T-helper 9 cell (primary cell): ENCODE measurements around the gene ZRANB1.
"Not testable (repeated sequence)": the region's sequence is repeated elsewhere in the genome, so short reads cannot be mapped to it uniquely, and the experiment has no call there.

Experiments
- DNase-seq: peaks from one replicate; pipeline ENCODE4 v3.0.0-alpha.2; 2020
- total RNA-seq, 2 donors: gene quantifications; one replicate each; lab custom pipeline; 2026; lab: John Stamatoyannopoulos, UW

Gene ZRANB1
- 69.7 to 94.3 reads per million in 2 donors for total RNA-seq

DNA sequence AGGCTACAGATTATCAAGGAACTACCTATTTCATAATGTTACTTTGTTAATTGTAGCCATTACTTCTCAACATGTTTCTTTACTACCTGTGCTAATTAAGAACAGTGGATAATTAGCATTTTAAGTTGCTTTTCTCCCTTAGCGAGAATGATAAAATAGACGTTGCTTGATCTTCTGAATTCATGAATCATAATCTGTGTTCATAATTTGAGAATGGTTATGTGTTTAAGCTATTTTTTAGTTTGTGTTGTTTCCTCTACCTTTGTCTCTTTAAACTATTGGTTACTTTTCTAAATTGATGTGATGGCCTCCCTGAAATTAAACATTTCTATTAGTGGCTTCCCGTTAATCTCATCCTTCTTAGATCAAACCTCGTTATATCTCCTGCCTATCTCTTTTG lies at the start of gene ZRANB1:
Gene ZRANB1, plus strand, starts transcription at position 301 of the 400 bp plus-strand sequence. CDS start 371 bp downstream, outside the sequence.
- no peak for DNase-seq

DNA sequence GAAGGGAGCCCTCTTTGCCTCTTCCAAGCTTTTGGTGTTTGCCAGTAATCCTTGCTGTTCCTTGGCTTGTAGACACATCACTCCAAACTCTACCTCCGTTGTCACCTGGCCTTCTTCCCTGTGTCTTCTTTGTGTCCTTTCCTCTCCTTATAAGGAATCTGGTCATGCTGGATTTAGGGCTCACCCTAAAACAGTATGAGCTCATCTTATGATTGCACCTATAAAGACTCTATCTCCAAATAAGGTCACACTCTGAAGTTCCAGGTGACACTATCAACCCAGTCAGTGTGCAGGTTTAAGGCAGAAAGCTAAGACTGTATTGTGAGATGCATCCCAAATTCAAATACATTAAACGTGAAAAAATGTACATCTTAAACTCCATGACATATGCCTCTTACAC lies 49.0 kb upstream of the ZRANB1 start:
- no peak for DNase-seq

GRCh38 chr10:124894569-124895215 lies 47.2 kb upstream of the ZRANB1 start:
- no peak for DNase-seq

DNA sequence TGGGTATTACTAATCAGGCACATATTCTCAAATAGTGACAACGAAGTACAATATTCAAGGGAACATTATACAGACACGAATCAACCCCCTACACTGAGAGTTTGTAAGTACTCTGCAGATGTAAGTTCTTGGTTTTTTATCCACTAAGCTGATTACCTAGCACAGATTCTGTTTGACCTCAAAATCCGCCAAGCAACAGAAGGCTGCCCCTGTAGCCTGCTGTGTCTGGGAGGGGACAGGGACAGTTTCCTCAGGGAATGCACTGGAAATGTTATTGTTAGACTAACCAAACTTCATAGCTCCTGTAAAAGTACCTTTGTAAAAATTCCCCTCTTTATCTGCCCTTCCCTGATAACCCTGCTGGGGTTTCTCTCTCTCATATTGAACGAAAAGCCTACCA lies 45.2 kb upstream of the ZRANB1 start:
- no peak for DNase-seq

DNA sequence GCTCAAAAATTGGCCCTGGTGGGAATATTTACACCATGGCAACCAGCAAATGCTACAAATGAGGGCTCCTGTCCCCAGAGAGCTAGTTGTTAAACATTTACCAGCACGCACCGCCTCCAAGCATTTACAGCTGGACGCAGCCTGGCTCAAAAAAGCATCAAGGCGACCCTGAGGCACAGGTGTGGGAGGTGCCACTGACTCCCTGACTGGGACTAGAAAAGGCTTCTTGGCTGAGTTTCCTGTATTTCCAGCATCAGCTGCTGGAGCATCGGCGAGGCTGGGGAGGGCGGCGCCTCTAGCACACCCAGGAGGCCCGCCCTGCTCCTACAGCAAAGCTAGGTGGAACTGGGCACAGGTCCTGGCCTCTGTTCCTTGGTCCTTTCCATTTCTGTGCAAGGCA lies 43.5 kb upstream of the ZRANB1 start:
- DNase-seq: no peak

DNA sequence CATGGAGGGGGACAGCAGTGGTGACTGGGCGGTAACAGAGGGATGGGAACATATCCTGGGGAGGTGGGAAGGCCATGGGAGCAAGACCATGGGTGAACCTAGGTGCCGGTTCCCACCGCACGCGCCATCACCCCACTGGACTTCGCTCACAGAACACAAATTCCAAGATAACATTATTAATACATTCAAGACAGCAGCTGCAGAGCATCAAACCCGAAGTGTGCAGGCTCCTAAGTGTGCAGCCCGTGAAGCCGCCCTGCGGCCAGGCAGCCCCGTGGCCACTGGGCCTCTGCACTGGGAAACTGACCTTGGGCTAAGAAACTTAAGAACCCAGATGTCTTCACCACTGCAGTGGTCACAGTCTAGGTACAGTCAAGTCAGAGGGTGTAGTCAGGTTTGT lies 42.8 kb upstream of the ZRANB1 start:
- DNase-seq: no peak

GRCh38 chr10:124902462-124902861 lies 39.5 kb upstream of the ZRANB1 start:
- no peak for DNase-seq

DNA sequence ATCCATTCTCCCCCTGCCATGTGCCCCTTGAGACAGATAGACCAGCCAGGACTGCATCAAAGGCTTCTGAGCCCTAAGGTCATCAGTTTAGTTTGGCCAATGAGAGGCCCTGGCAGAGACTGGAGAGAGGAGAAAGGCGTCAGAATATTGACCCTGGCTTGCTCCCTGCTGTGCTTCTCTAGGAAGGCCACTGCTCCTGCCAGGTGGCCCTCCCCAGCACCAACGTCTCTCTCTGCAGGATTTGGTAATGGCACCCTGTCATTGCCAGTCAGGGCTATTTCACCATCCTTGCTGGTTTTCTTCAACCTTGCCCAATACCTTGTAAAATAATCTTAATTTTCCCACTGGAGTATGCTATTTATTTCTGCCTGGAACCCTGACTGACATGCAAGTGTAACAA lies 38.8 kb upstream of the ZRANB1 start:
- no peak for DNase-seq

GRCh38 chr10:124904796-124905195 lies 37.1 kb upstream of the ZRANB1 start:
- no peak for DNase-seq

GRCh38 chr10:124906551-124907001 lies 35.3 kb upstream of the ZRANB1 start:
- DNase-seq: no peak

GRCh38 chr10:124909563-124909962 lies 32.4 kb upstream of the ZRANB1 start:
- no peak for DNase-seq

GRCh38 chr10:124911124-124912067 lies 30.5 kb upstream of the ZRANB1 start:
- DNase-seq: no peak

GRCh38 chr10:124912101-124912886 lies 29.6 kb upstream of the ZRANB1 start:
- no peak for DNase-seq

DNA sequence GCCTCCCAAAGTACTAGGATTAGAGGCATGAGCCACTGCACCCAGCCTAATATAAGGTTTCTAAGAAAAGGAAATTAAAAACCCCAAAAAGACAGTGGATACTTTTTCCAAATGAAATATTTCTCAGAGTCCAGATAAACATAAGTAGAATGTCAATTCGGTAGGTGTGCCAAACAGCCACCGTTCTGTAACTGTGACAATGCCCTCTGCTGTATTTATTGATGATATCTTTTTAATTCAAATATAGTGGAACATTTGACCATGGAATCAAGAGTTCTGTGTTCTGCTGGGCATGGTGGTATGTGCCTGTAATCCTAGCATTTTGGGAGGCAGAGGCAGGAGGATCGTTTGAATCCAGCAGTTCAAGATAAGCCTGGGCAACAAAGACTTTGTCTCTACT lies 28.8 kb upstream of the ZRANB1 start:
- no peak for DNase-seq

DNA sequence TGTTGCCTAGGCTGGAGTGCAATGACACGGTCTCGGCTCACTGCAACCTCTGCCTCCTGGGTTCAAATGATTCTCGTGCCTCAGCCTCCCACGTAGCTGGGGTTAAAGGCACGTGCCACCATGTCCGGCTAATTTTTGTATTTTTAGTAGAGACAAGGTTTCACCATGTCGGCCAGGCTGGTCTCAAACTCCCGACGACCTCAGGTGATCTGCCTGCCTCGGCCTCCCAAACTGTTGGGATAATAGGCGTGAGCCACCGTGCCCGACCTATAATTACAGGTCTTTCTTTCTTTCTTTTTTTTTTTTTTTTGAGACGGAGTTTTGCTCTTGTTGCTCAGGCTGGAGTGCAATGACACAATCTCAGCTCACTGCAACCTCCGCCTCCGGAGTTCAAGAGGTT lies 27.5 kb upstream of the ZRANB1 start:
- not testable (repeated sequence) for DNase-seq

DNA sequence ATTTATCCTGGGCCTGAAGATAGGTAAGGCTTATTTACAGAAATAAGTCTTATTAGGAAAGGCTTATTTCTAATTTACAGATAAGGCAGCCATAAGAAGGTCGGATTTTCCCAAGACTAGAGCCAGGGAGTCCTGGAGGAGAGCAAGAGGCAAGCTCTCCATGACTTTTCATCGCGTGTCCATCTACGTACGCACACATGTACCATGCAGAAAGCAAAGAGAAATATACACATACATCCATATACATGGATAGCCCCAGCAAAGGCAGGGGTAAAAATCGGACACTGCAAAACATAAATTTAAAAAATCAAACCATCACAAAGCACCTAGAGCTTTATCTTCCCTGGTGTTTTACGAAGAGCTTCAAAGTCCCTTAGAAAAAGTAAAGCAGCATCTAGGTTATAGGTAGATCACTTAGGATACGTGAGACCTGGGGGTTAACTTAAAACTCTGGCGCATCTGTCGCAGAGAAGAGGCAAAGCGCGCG lies 25.8 kb upstream of the ZRANB1 start:
- no peak for DNase-seq

DNA sequence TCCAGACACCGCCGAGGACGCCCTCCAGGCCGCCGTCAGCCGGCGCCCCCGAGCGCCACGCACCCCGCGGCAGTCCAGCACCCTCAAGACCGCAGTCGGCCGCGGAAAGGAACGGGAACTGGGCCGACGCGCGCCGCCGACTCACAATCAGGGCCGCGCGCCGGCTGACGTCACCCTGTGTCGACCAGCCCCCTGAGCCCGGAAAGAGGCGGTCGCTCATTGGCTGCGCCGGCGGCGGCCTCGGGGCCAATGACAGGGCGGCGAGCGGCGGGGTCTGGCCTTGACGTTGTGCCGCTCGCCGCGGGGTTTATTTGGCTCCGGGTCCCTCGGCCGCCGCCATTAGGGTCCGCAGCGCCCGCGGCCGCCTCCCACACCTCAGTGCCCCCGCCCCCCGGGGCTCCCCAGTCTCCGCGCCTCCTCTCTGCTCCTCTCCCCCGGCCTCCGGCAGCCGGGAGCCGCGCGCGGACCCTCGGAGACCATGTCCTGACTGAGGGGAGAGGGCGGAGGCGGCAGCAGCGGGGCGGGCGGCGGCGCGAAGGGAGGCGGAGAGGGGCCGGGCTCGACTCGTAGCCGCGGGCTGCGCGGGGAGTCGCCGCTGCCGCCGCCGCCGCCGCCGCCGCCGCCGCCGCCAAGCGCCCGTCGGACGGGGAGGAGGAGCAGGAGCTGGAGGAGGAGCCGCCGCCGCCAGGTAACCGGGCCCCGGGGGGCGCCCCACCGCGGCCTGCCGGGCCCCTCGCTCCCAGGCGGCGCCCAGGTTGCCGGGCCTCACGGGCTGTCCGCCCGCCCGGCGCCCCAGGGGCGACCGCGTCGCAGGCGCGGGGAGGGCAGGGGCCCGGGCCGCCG lies 25.1 kb upstream of the ZRANB1 start:
- peak; percentile 98 for DNase-seq

- DNase-seq: peak; percentile 9
Observed at GRCh38 chr10:124917428-124918190, 24.3 kb upstream of the ZRANB1 start.

GRCh38 chr10:124918191-124918830 lies 23.6 kb upstream of the ZRANB1 start:
- DNase-seq: no peak

- no peak for DNase-seq
Observed at GRCh38 chr10:124918906-124919305, 23.0 kb upstream of the ZRANB1 start.

DNA sequence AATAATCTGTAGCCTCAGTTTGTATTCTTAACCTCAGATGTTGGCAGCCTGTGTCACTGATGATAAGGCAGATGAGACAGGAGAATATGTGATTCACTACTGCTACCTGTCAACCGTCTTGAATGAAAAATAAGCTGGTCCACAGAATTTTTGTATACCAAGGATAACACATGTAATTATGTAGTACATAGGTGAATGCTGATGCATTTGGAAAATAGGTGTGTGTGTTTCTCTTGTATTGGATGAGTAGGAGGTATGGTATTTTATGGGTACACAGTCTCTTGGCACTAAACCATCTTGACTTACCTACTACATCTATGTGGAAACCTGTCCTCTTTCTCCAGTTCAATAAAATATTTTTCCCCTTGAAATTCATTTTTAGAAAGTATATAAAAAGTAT lies 20.7 kb upstream of the ZRANB1 start:
- no peak for DNase-seq
